ENCODE data around the gene SPAG9.

The SPAG9 gene

DNA sequence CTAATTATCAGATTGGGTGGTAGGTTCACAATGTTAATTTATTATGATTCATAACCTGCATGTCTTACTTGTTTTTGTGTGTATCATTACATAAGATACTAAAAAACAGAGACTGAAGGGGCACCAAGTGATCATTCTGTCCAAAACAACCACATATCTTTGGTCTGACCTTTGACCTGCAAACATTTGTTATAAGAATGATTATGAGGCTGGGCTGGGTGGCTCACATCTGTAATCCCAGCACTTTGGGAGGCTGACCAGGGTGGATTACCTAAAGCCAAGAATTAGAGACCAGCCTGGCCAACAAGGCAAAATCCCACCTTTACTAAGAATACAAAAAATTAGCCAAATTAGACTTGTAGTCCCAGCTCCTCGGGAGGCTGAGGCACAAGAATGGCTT is 116.4 kb downstream of the SPAG9 start:
- peaks cover 57% of the 10 kb centered on the region for H3K36me3 ChIP-seq (ENCODE audit: insufficient read depth, low read depth, low read length)
- no peaks in the 10 kb centered on the region for H3K4me1 ChIP-seq (ENCODE audit: insufficient read depth, low read length)
- no peak overlapping the region for H3K4me3 ChIP-seq (ENCODE audit: low read length)
- no peak overlapping the region for H3K27ac ChIP-seq (ENCODE audit: low read length)
- no peaks in the 10 kb centered on the region for H3K9me3 ChIP-seq (ENCODE audit: insufficient read depth, low read depth, low read length)
- H3K9ac ChIP-seq (ENCODE audit: low read depth, low read length): no peak overlapping the region
- no peaks in the 10 kb centered on the region for H3K27me3 ChIP-seq (ENCODE audit: insufficient read depth, low read length)

DNA sequence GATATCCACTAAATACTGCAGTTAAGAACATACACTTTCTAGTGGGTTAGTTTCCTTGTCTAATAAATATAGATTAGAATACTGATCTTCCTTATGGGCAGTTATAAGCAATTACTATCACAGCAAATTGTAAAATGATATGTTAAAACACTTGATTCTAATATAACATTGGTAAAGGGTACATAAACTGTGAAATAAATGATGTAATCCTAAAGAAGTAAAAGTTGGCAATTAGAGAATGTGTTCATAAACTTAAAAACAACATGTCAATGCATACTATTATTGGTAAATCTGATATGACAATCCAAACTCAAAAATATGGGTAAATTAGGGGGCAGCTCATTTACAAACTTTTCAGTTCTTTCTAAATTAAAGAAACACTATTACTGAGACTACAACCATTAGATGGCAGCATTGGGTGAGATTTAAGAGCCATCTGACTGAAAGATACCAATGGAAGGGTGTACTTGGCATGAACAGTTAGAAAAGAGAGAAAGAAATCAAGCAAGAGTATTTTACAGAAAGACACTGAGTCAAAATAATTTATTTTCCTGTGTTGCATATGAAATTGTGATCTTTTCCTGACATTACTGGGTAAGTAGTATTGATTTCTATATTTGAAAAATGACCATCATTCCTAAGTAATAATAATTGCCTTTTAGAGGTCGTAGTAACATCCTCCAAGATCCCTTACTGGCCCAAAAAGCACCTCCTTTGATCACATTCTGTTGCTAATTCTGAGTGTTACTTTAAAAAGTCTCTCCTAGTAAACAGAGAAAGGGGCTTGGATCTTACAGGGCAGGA is 119.6 kb downstream of the SPAG9 start:
- Histone ChIP-seq H3K36me3 (ENCODE audit: insufficient read depth, low read depth, low read length) (peaks cover 68% of the 10 kb centered on the region), H3K27me3 (ENCODE audit: insufficient read depth, low read length) (no peaks in the 10 kb centered on the region), H3K4me1 (ENCODE audit: insufficient read depth, low read length) (no peaks in the 10 kb centered on the region), H3K9me3 (ENCODE audit: insufficient read depth, low read depth, low read length) (no peaks in the 10 kb centered on the region), H3K27ac (ENCODE audit: low read length) (no peak overlapping the region), H3K9ac (ENCODE audit: low read depth, low read length) (no peak overlapping the region), H3K4me3 (ENCODE audit: low read length) (no peak overlapping the region)

DNA sequence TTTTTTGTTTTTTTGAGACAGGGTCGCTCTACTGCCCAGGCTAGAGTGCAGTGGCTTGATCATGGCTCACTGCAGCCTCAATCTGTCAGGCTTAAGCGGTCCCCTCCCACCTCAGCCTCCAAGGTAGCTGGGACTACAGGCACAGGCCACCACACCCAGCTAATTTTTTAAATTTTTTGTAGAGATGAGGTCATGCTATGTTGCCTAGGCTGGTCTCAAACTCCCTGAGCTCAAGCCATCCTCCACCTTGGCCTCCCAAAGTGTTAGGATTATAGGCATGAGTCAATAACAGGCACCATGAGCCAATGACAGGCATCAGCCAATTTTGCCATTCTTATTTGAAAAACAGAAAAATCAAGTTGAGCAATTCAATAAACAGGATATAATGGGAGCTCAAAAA is 125.0 kb downstream of the SPAG9 start:
- Histone ChIP-seq H3K36me3 (ENCODE audit: insufficient read depth, low read depth, low read length) (peaks cover 87% of the 10 kb centered on the region), H3K9me3 (ENCODE audit: insufficient read depth, low read depth, low read length) (no peaks in the 10 kb centered on the region), H3K4me3 (ENCODE audit: low read length) (no peak overlapping the region), H3K27ac (ENCODE audit: low read length) (no peak overlapping the region), H3K9ac (ENCODE audit: low read depth, low read length) (no peak overlapping the region), H3K4me1 (ENCODE audit: insufficient read depth, low read length) (no peaks in the 10 kb centered on the region), H3K27me3 (ENCODE audit: insufficient read depth, low read length) (no peaks in the 10 kb centered on the region)

DNA sequence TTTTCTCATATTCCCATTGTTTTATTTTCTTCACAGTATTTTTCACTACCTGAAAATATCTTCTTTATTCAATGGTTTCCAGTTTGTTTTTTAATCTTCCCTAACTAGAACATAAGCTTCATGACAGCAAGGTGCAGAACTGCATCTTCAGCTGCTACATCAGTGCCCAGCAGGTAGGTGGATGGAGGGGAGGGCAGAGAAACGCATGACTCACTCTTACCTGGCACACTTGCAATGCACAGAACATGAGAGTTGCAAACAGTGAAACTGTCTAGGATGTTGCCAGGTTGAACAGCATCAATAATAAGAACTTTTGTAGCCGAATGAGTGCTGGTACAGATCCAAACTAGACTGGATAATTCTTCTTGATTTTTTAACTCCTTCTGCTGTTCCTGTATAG is 127.1 kb downstream of the SPAG9 start:
- Histone ChIP-seq H3K9ac (ENCODE audit: low read depth, low read length) (no peak overlapping the region), H3K4me3 (ENCODE audit: low read length) (no peak overlapping the region), H3K4me1 (ENCODE audit: insufficient read depth, low read length) (no peaks in the 10 kb centered on the region), H3K9me3 (ENCODE audit: insufficient read depth, low read depth, low read length) (no peaks in the 10 kb centered on the region), H3K27ac (ENCODE audit: low read length) (no peak overlapping the region), H3K36me3 (ENCODE audit: insufficient read depth, low read depth, low read length) (peaks cover 93% of the 10 kb centered on the region), H3K27me3 (ENCODE audit: insufficient read depth, low read length) (no peaks in the 10 kb centered on the region)

DNA sequence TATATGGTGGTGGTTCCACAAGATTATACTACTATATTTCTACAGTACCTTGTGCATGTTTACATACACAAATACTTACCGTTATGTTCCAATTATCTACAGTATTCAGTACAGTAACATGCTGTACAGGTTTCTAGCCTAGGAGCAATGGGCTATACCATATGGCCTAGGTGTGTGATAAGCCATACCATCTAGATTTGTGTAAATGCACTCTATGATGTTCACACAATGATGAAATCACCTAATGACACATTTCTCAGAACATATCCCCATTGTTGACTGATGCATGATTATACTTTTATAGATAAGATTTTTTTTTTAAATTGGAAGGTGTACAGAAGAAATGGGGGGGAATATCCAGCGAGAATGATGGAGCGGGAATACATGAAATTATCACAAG is 131.5 kb downstream of the SPAG9 start:
- no peaks in the 10 kb centered on the region for H3K4me1 ChIP-seq (ENCODE audit: insufficient read depth, low read length)
- H3K9ac ChIP-seq (ENCODE audit: low read depth, low read length): no peak overlapping the region
- no peak overlapping the region for H3K27ac ChIP-seq (ENCODE audit: low read length)
- no peaks in the 10 kb centered on the region for H3K9me3 ChIP-seq (ENCODE audit: insufficient read depth, low read depth, low read length)
- no peaks in the 10 kb centered on the region for H3K27me3 ChIP-seq (ENCODE audit: insufficient read depth, low read length)
- no peak overlapping the region for H3K4me3 ChIP-seq (ENCODE audit: low read length)
- peaks cover 79% of the 10 kb centered on the region for H3K36me3 ChIP-seq (ENCODE audit: insufficient read depth, low read depth, low read length)

DNA sequence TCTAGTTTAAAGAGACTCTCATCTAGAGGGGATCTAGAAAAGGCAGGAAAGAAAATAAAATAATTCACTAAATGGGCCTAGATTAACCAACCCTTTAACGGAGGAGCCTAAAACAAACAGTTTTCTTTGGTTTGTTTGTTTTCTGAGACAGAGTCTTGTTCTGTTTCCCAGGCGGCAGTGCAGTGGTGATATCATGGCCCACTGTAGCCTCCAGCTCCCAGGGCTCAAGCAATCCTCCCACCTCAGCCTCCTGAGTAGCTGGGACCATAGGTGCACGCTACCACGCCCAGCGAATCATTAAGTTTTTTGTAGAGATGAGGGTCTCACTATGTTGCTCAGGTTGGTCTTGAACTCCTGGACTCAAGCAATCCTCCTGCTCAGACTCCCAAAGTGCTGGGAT is 132.2 kb downstream of the SPAG9 start:
- Histone ChIP-seq H3K4me3 (ENCODE audit: low read length) (no peak overlapping the region), H3K9me3 (ENCODE audit: insufficient read depth, low read depth, low read length) (no peaks in the 10 kb centered on the region), H3K9ac (ENCODE audit: low read depth, low read length) (no peak overlapping the region), H3K36me3 (ENCODE audit: insufficient read depth, low read depth, low read length) (peaks cover 79% of the 10 kb centered on the region), H3K4me1 (ENCODE audit: insufficient read depth, low read length) (no peaks in the 10 kb centered on the region), H3K27ac (ENCODE audit: low read length) (no peak overlapping the region), H3K27me3 (ENCODE audit: insufficient read depth, low read length) (no peaks in the 10 kb centered on the region)

DNA sequence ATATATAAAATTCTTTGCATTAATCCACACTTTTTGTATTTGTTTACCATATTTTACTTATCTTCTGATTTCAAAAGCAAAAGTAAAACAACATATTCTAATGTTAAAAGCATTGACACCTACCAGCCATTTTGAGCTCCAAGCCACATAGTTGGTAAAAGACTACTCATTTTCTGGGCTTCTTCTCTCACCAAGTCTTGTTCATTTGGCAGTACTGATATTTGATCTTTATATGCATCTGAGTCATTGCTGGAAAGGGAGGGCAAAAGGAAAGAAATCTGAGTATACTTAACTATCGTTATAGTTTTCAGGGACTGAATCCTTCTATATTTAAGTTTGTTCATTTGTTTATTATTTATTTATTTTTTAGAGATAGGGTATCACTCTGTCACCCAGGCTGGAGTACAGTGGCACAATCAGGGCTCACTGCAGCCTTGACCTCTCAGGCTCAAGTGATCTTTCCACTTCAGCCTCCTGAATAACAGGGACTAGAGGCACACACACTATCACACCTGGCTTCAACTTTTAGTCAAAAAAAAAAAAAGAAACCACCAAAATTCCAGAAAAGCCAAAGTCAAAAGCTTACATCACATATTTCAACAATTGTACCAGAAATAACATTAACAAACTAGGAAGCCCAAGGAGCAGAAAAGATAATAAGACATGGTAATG is 133.5 kb downstream of the SPAG9 start:
- Histone ChIP-seq H3K9ac (ENCODE audit: low read depth, low read length) (no peak overlapping the region), H3K9me3 (ENCODE audit: insufficient read depth, low read depth, low read length) (no peaks in the 10 kb centered on the region), H3K36me3 (ENCODE audit: insufficient read depth, low read depth, low read length) (peaks cover 81% of the 10 kb centered on the region), H3K27me3 (ENCODE audit: insufficient read depth, low read length) (no peaks in the 10 kb centered on the region), H3K4me1 (ENCODE audit: insufficient read depth, low read length) (no peaks in the 10 kb centered on the region), H3K4me3 (ENCODE audit: low read length) (no peak overlapping the region), H3K27ac (ENCODE audit: low read length) (no peak overlapping the region)

DNA sequence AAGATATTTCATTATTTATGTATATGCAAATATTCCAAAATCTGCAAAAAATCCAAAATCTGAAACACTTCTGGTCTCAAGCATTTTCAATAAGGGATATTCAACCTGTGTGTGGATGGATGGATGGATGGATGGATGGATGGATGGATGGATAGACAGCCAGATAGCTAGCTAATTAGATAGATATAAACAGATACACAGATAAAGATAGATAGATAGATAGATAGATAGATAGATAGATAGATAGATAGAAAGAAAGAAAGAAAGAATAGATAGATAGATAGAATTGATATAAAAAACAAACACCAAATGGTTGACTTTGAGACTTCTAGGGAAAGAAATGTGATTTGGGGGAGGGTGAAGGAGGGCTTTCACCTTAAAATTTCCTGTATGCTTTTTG is 139.4 kb downstream of the SPAG9 start:
- H3K9me3 ChIP-seq (ENCODE audit: insufficient read depth, low read depth, low read length): no peaks in the 10 kb centered on the region
- peaks cover 80% of the 10 kb centered on the region for H3K36me3 ChIP-seq (ENCODE audit: insufficient read depth, low read depth, low read length)
- no peaks in the 10 kb centered on the region for H3K4me1 ChIP-seq (ENCODE audit: insufficient read depth, low read length)
- H3K4me3 ChIP-seq (ENCODE audit: low read length): no peak overlapping the region
- no peak overlapping the region for H3K9ac ChIP-seq (ENCODE audit: low read depth, low read length)
- no peak overlapping the region for H3K27ac ChIP-seq (ENCODE audit: low read length)
- H3K27me3 ChIP-seq (ENCODE audit: insufficient read depth, low read length): no peaks in the 10 kb centered on the region

DNA sequence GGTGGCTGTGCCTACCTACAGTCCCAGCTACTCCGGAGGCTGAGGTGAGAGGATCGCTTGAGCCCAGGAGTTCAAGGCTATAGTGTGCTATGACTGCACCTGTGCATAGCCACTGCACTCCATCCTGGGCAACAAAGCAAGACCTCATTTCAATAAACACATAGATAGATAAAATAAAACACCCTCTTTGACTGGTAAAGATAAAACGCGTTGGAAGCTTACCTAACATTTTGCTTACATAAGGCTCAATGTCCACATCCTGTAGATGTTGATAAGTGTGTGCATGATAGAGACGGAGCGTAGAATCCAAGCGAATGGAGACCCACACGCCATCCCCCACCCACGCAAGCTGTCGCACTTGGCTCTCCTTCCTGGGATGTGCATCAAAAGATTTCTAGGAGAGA is 141.1 kb downstream of the SPAG9 start:
- H3K27me3 ChIP-seq (ENCODE audit: insufficient read depth, low read length): no peaks in the 10 kb centered on the region
- no peak overlapping the region for H3K27ac ChIP-seq (ENCODE audit: low read length)
- H3K4me1 ChIP-seq (ENCODE audit: insufficient read depth, low read length): no peaks in the 10 kb centered on the region
- no peak overlapping the region for H3K4me3 ChIP-seq (ENCODE audit: low read length)
- H3K9me3 ChIP-seq (ENCODE audit: insufficient read depth, low read depth, low read length): no peaks in the 10 kb centered on the region
- H3K36me3 ChIP-seq (ENCODE audit: insufficient read depth, low read depth, low read length): peaks cover 78% of the 10 kb centered on the region
- no peak overlapping the region for H3K9ac ChIP-seq (ENCODE audit: low read depth, low read length)

DNA sequence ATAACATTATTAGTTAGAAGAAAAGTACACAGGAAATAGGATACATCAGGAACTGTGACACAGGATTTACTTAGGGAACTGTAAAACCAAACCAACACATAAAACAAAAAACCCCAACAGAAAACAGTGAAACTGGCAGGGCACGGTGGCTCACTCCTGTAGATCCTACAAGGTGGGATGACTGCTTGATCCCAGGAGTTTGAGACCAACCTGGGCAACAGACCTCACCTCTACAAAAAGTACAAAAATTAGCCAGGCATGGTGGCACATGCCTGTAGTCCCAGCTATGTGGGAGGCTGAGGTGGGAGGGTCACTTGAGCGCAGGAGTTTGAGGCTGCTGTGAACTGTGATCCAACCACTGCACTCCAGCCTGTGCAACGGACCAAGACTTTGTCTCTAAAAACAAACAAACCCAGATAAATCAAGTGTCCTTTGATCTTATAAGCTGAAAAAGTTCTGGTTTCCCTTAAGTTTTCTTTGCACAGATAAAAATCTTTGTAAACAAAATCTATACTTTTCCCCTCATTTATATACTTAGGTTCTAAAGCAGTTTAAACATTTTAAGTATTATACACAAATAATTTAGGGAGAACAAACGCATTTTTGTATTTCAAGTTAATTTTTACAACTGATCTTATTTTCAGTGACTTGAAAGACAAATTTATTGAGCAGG is 143.0 kb downstream of the SPAG9 start:
- peaks cover 78% of the 10 kb centered on the region for H3K36me3 ChIP-seq (ENCODE audit: insufficient read depth, low read depth, low read length)
- H3K9ac ChIP-seq (ENCODE audit: low read depth, low read length): no peak overlapping the region
- H3K9me3 ChIP-seq (ENCODE audit: insufficient read depth, low read depth, low read length): no peaks in the 10 kb centered on the region
- H3K4me3 ChIP-seq (ENCODE audit: low read length): no peak overlapping the region
- H3K27ac ChIP-seq (ENCODE audit: low read length): no peak overlapping the region
- H3K27me3 ChIP-seq (ENCODE audit: insufficient read depth, low read length): no peaks in the 10 kb centered on the region
- no peaks in the 10 kb centered on the region for H3K4me1 ChIP-seq (ENCODE audit: insufficient read depth, low read length)

DNA sequence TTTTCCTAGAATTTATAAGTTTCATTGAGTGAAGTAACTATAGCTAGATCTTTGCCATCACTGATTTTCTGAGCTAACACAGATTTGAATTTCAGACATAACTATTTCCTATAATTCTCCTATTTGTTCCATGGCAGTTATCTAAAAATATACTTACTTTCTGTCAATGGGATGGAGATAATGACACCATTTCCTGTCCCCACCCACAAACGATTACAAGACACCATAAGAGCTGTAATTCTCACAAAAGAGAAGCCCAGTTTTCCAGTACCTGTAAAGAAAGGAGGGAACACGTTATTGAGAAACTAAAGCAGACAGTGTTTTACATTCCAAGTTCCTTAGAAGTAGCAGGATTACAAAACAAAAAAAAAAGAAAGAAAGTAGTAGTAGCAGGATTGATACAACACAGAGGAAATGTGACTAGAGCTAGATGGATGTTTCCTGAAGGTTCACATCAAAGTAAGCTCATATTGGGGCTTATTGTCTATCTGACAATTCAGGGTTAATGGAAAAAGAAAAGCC is 143.7 kb downstream of the SPAG9 start:
- Histone ChIP-seq H3K4me3 (ENCODE audit: low read length) (no peak overlapping the region), H3K4me1 (ENCODE audit: insufficient read depth, low read length) (no peaks in the 10 kb centered on the region), H3K36me3 (ENCODE audit: insufficient read depth, low read depth, low read length) (peaks cover 72% of the 10 kb centered on the region), H3K9ac (ENCODE audit: low read depth, low read length) (no peak overlapping the region), H3K27me3 (ENCODE audit: insufficient read depth, low read length) (no peaks in the 10 kb centered on the region), H3K9me3 (ENCODE audit: insufficient read depth, low read depth, low read length) (no peaks in the 10 kb centered on the region), H3K27ac (ENCODE audit: low read length) (no peak overlapping the region)

Measured in iPS-20b (cell line).